ENCODE data around the gene CAPN15. TPM values are rescaled to one million over a fixed set of nuclear protein-coding genes. Genes with fewer than 3 reads are reported as not detected.
"Not testable (repeated sequence)": the region's sequence is repeated elsewhere in the genome, so short reads cannot be mapped to it uniquely, and the experiment has no call there.

CAPN15 gene
- total RNA-seq (2021): 77.7 and 91.2 TPM in 2 replicates
- Bru-seq, nascent RNA: percentile 55 among the genes with signal in this experiment
- BruChase-seq, experiment 1, labeled RNA remaining after a 2-hour chase: percentile 68 among the genes with signal in this experiment
- percentile 91 among the genes with signal in this experiment for BruChase-seq, experiment 2, labeled RNA remaining after a 6-hour chase
- long read RNA-seq, full-length matches to known transcripts: 1 of 35 reads
- long read RNA-seq, partial matches to known transcripts: 10 of 35 reads
- long read RNA-seq, other reads (novel, unspliced or antisense): 24 of 35 reads

DNA sequence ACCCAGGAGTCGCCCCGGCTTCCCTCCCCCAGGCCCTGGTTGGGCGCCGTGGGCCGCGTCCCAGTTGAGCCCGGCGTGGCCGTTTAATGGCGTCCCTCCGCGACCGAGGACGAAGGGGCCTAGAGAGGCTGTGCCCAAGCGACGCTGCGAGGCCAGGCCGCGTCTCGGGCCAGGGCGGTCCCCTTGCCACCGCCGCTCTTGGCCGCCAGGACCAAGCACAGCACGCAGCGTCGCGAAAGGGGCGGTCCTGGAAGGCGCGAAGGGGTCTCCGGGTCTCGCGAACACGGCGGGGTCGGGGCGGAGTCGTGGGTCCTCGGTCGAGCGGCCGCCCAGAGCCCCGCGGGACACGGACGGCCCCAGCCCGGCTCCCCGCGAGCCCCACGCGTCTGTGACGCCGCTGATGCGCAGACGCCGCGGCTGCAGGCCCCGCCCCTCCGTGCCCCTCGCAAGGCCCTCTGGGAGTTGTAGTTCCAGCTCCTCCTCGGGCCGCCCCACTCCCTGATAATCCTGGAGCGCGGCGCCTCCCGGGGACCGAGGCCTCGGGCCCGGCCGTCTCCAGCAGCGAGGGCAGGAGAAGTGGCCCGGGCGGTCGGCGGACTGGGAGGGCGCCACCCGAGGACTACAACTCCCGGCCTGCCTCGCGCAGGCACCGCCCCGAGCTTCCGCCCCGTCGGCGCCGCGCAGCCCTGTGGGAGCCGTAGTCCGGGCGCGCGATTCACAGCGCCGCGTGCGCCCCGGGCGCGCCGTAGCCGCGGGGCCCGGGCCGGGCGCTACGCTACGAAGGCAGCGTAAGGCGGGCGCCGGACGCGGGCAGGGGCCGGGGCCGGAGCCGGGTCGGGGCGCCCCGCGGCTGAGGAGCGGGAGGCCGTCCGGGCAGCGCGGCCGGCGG is at the start of gene CAPN15:
CAPN15 (plus strand) TSS at position 698 of the 889 bp plus-strand sequence. CDS start 19,127 bp downstream, outside the sequence.
- CTCF ChIA-PET: interaction anchor here (0.5 kb wide), 1 partner anchor 327 kb away, joined by 4 read pairs; no protein-coding TSS in a partner anchor
- no TSS peak for BruUV-seq (replicated peaks)
- Histone ChIP-seq H3K27ac (ENCODE audit: low read depth, low read length, poor library complexity, severe bottlenecking) (peak within 1 kb of the TSS; percentile 98), H3K36me3 (ENCODE audit: insufficient read depth, low read length, poor library complexity, severe bottlenecking) (peaks cover 4% of the 10 kb centered on the region), H3K4me3 (ENCODE audit: low read depth, low read length, poor library complexity, severe bottlenecking) (peak within 1 kb of the TSS; percentile 96), H3K9me3 (ENCODE audit: low read depth, low read length, poor library complexity, severe bottlenecking) (no peaks in the 10 kb centered on the region), H3K4me1 (ENCODE audit: insufficient read depth, low read length, poor library complexity, severe bottlenecking) (peaks cover 7% of the 10 kb centered on the region), H3K27me3 (replicated peaks; ENCODE audit: insufficient read depth, low read depth, low read length, poor library complexity) (no peaks in the 10 kb centered on the region)
- intact Hi-C loops (cut with micrococcal nuclease; ENCODE audit: unreplicated experiment): loop anchor here (5.0 kb wide), 1 partner anchor 125 kb away; the partner anchor contains the start of gene DECR2
- POLR2A ChIA-PET (ENCODE audit: low non-redundant PET): interaction anchor here (0.6 to 1.5 kb wide), 2 partner anchors 125 to 305 kb away, joined by 4 to 11 read pairs; partner anchors contain the start of gene DECR2
- DNase-seq (ENCODE audit: low spot score): peak; percentile 93
- TF ChIP-seq EZH2 (IDR thresholded peaks at IDR 0.05; ENCODE audit: borderline replicate concordance, low read depth, low read length, poor library complexity, severe bottlenecking): no peak
- TF ChIP-seq, protein P1, sequence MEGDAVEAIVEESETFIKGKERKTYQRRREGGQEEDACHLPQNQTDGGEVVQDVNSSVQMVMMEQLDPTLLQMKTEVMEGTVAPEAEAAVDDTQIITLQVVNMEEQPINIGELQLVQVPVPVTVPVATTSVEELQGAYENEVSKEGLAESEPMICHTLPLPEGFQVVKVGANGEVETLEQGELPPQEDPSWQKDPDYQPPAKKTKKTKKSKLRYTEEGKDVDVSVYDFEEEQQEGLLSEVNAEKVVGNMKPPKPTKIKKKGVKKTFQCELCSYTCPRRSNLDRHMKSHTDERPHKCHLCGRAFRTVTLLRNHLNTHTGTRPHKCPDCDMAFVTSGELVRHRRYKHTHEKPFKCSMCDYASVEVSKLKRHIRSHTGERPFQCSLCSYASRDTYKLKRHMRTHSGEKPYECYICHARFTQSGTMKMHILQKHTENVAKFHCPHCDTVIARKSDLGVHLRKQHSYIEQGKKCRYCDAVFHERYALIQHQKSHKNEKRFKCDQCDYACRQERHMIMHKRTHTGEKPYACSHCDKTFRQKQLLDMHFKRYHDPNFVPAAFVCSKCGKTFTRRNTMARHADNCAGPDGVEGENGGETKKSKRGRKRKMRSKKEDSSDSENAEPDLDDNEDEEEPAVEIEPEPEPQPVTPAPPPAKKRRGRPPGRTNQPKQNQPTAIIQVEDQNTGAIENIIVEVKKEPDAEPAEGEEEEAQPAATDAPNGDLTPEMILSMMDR (conservative IDR thresholded peaks at IDR 0.05; ENCODE audit: low read depth, low read length): no peak

DNA sequence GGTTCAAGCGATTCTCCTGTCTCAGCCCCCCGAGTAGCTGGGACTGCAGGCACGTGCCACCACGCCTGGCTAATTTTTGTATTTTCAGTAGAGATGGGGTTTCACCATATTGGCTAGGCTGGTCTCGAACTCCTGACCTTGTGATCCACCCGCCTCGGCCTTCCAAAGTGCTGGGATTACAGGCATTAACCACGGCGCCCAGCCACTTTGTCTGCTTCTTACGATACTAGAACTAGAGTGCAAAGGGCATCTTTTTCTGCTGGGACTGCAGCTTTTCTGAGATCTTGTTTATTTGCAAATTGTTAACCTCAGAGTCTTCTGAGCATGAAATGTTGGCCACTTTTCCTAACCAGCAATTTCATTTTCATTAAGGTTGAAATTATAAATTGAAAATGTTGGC is 49.2 kb upstream of the CAPN15 start:
- H3K27me3 ChIP-seq (replicated peaks; ENCODE audit: insufficient read depth, low read depth, low read length, poor library complexity); H3K36me3 ChIP-seq (ENCODE audit: insufficient read depth, low read length, poor library complexity, severe bottlenecking); CTCF ChIA-PET; BruUV-seq (replicated peaks); H3K27ac ChIP-seq (ENCODE audit: low read depth, low read length, poor library complexity, severe bottlenecking); H3K4me1 ChIP-seq (ENCODE audit: insufficient read depth, low read length, poor library complexity, severe bottlenecking); POLR2A ChIA-PET (ENCODE audit: low non-redundant PET); intact Hi-C loops (cut with micrococcal nuclease; ENCODE audit: unreplicated experiment); H3K4me3 ChIP-seq (ENCODE audit: low read depth, low read length, poor library complexity, severe bottlenecking); DNase-seq (ENCODE audit: low spot score); H3K9me3 ChIP-seq (ENCODE audit: low read depth, low read length, poor library complexity, severe bottlenecking): not testable (repeated sequence)

DNA sequence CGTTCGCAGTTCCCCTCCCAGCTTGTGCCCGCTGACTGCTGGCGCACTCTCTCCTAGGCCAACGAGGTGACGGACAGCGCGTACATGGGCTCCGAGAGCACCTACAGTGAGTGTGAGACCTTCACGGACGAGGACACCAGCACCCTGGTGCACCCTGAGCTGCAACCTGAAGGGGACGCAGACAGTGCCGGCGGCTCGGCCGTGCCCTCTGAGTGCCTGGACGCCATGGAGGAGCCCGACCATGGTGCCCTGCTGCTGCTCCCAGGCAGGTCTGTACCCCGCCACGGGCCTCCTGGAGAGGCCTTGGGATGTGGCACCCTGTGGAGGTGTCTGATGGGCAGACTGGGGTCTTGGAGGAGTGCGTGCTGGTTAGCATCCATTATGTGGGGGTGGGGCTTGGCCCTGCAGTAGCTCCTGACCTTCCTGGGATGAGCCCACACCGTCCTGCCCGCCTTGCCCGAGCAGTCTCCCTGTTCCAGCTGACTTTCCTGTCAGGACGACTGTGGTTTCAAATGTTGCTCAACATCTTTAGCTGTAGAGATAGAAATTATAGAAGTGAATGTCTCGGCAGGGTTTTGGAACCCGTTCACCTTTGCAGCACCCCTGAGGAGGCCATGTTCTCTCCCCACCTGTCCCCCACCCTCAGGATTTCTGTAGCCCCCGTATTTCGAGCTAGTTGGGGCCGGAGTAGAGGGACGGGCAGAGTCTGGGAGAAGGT is 44.9 kb upstream of the CAPN15 start:
- ChIA-PET CTCF (no interaction called here), POLR2A (ENCODE audit: low non-redundant PET) (no interaction called here)
- no peaks in the 10 kb centered on the region for H3K27me3 ChIP-seq (replicated peaks; ENCODE audit: insufficient read depth, low read depth, low read length, poor library complexity)
- no peak for DNase-seq (ENCODE audit: low spot score)
- no peak overlapping the region for H3K27ac ChIP-seq (ENCODE audit: low read depth, low read length, poor library complexity, severe bottlenecking)
- BruUV-seq (replicated peaks): no TSS peak
- intact Hi-C loops (cut with micrococcal nuclease; ENCODE audit: unreplicated experiment): no loop called here
- H3K9me3 ChIP-seq (ENCODE audit: low read depth, low read length, poor library complexity, severe bottlenecking): no peaks in the 10 kb centered on the region
- no peaks in the 10 kb centered on the region for H3K36me3 ChIP-seq (ENCODE audit: insufficient read depth, low read length, poor library complexity, severe bottlenecking)
- no peak overlapping the region for H3K4me3 ChIP-seq (ENCODE audit: low read depth, low read length, poor library complexity, severe bottlenecking)
- TF ChIP-seq, protein P1 (conservative IDR thresholded peaks at IDR 0.05; ENCODE audit: low read depth, low read length): no peak
- TF ChIP-seq EZH2 (IDR thresholded peaks at IDR 0.05; ENCODE audit: borderline replicate concordance, low read depth, low read length, poor library complexity, severe bottlenecking): no peak
- H3K4me1 ChIP-seq (ENCODE audit: insufficient read depth, low read length, poor library complexity, severe bottlenecking): no peaks in the 10 kb centered on the region

Data from A673 (cell line).